IPS DF 4.7 (cell line): ENCODE measurements around the gene PKD2L2.
"Not testable (repeated sequence)": the region's sequence is repeated elsewhere in the genome, so short reads cannot be mapped to it uniquely, and the experiment has no call there.

ENCODE experiments used
- DNase-seq: peaks from one replicate; pipeline ENCODE4 v3.0.0-alpha.2; 2013; ENCODE audit warnings: low spot score; ENCODE audit errors: extremely low read depth

The PKD2L2 gene

GRCh38 chr5:137888863-137889759 is at the start of gene PKD2L2:
Gene PKD2L2, plus strand, starts transcription at chr5:137889457. Its CDS starts 35 bp downstream, at chr5:137889492.
- peak; percentile 46 for DNase-seq

- DNase-seq, result no peak
These were observed 47.0 kb upstream of the PKD2L2 start for GRCh38 chr5:137842296-137842695.

GRCh38 chr5:137843676-137844299 is 45.5 kb upstream of the PKD2L2 start:
- no peak for DNase-seq

- DNase-seq, result no peak
These were observed 43.8 kb upstream of the PKD2L2 start for GRCh38 chr5:137845472-137845871.

- DNase-seq, result no peak
These were observed 41.6 kb upstream of the PKD2L2 start for GRCh38 chr5:137847687-137848086.

- not testable (repeated sequence) for DNase-seq
These were observed 36.1 kb upstream of the PKD2L2 start for GRCh38 chr5:137853165-137853564.

- no peak for DNase-seq
These were observed 33.1 kb upstream of the PKD2L2 start for GRCh38 chr5:137856201-137856600.

GRCh38 chr5:137856916-137857862 is 32.1 kb upstream of the PKD2L2 start:
- DNase-seq, result no peak

- DNase-seq, result no peak
These were observed 30.9 kb upstream of the PKD2L2 start for GRCh38 chr5:137858223-137858916.

GRCh38 chr5:137858954-137859353 is 30.3 kb upstream of the PKD2L2 start:
- DNase-seq, result no peak

- DNase-seq, result no peak
These were observed 27.0 kb upstream of the PKD2L2 start for GRCh38 chr5:137862251-137862650.

GRCh38 chr5:137863653-137864052 is 25.6 kb upstream of the PKD2L2 start:
- not testable (repeated sequence) for DNase-seq

- no peak for DNase-seq
These were observed 22.5 kb upstream of the PKD2L2 start for GRCh38 chr5:137866541-137867388.

- no peak for DNase-seq
These were observed 21.6 kb upstream of the PKD2L2 start, which contains the start of gene MYOT for GRCh38 chr5:137867664-137868063. Gene MYOT, plus strand, starts transcription at chr5:137867860. Its CDS starts 2,792 bp downstream, at chr5:137870652.

- DNase-seq, result no peak
These were observed 18.5 kb upstream of the PKD2L2 start for GRCh38 chr5:137870647-137871339.

GRCh38 chr5:137871571-137871970 is 17.7 kb upstream of the PKD2L2 start:
- no peak for DNase-seq

- DNase-seq, result no peak
These were observed 16.8 kb upstream of the PKD2L2 start for GRCh38 chr5:137872466-137872865.

GRCh38 chr5:137876101-137876500 is 13.2 kb upstream of the PKD2L2 start:
- no peak for DNase-seq

- no peak for DNase-seq
These were observed 8.9 kb upstream of the PKD2L2 start for GRCh38 chr5:137880313-137880712.
